ENCODE data around the gene TMEM238.
"Not testable (repeated sequence)": the region's sequence is repeated elsewhere in the genome, so short reads cannot be mapped to it uniquely, and the experiment has no call there.

The TMEM238 gene, protein sequence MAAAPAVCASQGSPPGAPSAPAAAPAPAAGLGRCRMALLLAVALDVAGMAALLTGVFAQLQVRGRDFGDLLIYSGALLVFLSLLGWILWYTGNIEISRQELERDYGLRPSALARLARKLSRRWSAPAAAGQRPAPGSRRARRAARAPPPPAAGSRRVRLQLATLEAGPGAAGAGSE

DNA sequence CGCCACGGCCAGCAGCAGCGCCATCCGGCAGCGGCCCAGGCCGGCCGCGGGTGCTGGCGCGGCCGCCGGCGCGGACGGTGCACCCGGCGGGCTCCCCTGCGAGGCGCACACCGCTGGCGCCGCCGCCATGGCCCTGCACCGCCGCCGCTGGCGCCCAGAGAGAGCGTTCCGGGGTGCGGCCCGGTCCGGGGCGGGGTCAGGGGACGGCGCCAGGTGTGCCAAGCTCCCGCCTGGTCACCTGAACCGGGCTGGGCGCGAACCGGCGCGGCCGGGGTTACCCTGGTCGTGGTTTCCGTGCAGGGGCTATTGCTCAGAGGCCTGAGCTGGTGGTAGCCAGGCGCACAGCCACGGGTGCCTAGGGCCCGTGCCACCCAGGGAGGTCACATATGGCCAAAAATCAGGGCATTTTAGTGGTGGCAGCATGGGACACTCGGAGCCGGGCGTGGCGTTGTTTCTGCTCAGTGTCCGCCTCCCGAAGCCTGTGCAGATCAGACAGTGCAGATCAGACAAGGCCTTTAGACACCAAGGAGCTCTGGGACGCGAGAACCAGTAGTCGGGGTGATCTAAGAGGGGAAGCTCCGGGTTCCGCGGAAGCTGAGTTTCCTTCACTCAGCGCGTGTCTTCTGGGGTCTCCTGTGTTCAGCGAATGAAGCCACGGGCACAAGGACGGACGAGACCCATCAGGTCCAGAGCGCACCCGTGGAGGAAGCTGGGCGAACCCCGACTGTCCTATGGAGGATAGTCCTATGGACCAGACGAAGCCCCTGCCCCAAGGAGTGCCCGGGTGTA lies at the start of gene TMEM238:
Gene TMEM238 (minus strand): TSS at position 162 of the 789 bp plus-strand sequence. CDS start 33 bp downstream, at position 129.
- DNase-seq (ENCODE audit: low read depth) = no peak

DNA sequence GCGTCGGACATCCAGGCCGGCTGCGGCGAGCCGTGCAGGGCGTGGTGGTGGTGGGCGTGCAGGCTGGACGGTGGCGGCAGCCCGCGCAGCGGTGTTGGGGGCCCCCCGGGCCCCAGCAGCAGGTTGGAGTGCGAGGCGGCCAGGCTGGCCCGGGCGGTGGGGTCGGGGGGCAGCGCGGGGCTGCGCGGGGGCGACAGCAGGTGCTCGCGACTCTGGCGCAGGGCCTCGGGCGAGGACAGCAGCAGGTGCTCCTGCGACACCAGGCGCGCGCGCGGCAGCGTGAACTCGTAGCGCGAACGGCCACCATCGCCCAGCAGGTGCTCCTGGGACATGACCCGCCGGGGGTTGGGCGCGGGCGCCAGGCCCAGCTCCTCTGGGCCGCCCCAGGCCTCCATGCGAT lies 49.2 kb upstream of the TMEM238 start:
- no peak for DNase-seq (ENCODE audit: low read depth)

DNA sequence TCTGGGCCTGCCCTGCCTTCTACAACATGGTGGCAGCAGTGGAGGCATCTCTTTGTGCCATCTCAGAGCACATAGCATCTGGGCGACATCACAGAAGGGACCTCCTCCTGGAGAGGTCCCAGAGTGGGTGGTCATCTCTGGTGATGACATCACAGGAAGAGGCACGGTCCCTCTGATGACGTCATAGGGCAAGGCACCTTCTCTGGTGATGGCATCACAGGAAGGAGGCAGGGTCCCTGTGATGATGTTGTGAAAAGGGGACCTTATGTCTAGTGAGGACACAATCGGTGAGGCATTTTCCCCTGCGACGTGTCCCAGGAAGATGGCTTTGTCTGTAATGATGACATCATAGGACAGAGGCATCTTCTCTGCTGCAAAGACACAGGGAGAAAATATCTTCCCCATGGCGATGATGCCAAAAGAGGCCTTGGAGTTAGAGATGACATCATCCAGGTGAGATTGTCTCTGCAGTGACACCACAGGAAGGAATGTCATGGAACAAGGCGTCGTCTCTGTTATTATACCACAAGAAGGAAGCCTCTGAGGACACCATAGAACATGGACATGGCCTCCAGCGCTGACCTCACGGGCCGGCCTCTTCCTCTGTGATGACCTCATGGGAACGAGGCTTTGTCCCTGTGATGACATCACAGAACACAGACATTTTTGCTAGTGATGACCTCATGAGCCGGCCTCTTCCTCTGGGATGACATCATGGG lies 48.3 kb upstream of the TMEM238 start:
- DNase-seq (ENCODE audit: low read depth) = no peak

DNA sequence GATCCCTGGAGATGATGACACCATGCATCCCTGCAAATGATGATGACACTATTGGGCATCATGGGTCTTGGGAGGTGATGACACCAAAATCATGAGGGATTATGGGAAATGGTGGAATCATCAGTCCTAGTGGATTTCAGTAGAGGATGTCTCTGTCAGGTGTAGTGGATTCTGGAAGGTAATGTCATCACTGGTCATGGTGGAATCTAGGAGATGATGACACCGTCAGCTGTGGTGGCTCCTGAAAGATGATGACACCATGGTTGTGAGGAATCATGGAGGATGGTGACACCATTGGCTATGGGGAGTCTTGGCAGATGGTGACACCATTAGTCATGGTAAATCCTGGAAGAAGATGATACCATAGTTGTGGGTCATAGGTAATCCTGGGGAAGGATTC lies 47.1 kb upstream of the TMEM238 start:
- no peak for DNase-seq (ENCODE audit: low read depth)

DNA sequence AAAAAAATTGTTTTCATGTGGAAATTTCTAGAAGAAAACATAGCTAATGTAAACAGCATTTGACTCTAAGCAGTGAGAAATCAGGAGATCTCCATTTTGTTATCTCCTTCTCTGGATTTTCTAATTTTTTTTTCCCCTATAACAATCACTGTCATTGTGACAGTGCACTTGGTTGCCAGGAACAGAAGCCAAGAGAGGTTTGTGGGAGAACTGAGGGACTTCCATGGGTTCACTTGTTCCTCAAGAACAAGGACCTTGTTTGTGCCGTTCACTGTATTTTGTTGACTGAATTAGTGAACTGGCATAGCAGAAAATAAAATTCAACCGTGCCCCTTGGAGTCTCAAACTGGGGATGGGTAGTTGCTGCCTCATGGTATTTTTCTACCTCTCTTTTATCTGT lies 42.0 kb upstream of the TMEM238 start:
- DNase-seq (ENCODE audit: low read depth) = no peak

DNA sequence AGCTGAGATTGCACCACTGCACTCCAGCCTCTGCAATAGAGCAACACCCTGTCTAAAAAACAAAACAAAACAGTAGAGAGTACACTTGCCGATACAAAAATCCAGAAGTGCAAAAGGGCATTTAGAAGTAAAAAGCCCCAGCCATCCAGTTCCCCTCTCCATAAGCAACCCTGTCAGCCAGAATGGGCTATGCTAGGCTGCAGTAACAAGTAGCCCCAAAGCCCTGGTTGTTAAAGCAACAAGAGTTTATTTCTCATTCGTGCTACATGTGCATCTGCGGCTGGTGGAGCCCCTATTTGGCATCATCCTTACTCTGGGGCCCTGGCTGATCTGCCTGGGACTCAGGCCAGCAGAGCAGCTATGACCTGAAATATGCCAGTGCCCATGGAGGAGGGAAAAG lies 40.4 kb upstream of the TMEM238 start:
- no peak for DNase-seq (ENCODE audit: low read depth)

DNA sequence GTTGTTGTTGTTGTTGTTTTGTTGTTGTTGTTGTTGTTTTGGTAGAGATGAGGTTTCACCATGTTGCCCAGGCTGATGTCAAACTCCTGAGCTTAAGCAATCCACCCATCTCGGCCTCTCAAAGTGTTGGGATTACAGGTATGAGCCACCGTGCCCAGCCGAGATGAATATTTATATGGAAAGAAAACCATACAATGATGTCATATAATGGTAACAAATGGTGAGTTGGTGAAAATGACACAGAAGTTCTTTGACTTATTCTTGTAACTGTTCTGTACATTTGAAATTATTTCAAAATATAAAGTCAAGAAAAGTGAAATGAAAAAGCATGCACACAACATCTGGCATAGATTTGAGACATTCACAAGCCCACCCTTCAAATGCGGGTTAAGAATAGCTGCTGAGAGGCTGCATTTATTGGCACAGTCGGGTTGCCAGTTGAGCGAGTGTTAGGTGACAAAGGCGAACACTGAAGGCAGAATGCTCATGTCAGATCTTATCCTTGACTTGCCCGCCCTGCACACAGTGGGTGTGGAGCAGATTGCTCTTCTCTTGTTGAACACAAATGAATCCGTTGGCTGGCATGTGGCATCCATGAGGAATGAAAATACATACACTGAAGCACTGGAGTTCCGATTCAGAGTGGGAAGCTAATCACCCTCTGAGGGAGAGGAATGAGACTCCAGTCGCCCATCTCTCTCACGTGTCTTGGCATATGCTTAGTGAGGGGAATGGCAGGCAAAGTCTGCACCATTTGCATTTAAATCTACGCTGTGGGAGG lies 39.3 kb upstream of the TMEM238 start:
- DNase-seq (ENCODE audit: low read depth) = no peak

DNA sequence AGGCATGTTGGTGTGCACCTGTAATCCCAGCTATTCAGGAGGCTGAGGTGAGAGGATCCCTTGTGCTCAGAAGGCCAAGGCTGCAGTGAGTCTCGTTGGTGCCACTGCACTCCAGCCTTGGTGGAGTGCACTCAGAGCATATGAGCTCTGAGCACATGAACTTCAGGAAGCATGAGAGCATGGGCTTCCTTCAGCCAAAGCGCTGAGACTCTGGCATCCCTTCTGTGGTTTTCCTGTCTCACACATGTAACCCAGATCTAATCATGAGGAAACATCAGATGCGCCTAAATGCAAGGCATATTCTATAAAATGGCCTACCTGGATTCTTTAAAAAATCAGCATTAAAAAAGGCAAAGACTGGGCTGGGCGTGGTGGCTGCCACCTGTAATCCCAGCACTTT lies 37.2 kb upstream of the TMEM238 start:
- not testable (repeated sequence) for DNase-seq (ENCODE audit: low read depth)

DNA sequence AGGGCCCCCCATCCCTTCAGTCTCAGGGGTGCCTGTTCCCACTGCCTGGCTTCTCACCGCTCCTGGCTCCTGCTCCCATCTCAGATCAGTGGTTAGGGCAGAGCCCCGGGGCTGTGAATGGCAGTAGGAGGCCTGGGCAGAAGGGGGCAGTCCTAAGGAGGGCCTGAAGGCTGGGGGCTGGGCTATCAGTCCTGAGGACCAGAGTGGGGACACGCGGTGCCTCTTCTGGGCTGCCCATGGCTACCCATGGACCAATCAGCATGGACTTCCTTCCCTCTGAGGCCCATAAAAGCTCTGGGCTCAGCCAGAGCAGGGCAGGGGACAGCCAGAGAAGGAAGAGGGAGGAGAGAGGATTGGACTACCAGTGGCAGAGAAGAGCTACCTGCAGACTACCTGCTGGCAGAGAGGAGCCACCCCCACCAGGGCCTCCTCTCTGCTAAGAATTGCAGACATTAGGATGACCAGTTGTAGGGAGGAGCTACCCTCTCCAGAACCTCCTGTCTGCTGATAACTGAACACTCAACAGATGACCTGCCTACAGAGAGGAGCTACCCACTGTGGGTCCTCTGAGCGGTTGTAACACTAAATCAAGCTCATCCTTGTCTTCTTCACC lies 35.6 kb upstream of the TMEM238 start:
- no peak for DNase-seq (ENCODE audit: low read depth)

DNA sequence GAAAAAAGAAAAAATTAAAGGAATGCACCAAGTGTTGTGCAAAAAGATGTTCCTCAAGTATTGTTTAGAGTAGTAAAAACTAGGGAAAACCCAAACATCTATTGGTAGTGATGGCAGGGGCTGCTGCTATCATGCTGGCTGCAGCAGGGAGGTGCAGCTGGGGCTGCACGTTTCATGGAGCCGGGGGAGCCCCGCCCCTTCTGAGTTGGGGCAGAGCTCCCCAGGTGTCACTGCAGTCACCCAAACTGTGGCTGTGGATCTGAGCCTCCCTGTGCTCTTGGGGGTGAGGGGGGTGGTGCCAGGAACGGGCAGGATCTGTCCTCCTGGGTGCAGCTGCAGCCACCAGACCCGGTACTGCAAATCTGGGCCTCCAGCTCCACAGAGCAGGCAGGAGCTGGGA lies 35.0 kb upstream of the TMEM238 start:
- DNase-seq (ENCODE audit: low read depth) = no peak

DNA sequence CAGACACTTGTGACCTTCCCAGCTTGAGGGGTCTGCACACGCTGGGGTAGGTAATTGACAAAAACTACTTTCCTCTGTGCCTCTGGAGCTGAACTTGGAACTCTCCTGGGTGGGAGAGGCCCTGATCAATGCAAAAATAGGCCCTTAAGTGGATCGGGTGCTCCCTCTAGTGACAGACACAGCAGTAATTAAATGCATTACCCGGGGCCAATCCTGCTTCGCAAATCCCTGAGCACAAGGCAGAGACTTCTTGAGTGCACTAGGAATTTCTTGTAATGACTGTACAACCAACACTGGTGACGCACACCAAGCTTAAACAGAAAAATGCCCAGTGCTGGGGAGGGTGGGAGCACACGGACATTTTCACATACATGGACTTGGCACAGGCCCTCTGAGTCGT lies 34.1 kb upstream of the TMEM238 start:
- peak; percentile 71 for DNase-seq (ENCODE audit: low read depth)

DNA sequence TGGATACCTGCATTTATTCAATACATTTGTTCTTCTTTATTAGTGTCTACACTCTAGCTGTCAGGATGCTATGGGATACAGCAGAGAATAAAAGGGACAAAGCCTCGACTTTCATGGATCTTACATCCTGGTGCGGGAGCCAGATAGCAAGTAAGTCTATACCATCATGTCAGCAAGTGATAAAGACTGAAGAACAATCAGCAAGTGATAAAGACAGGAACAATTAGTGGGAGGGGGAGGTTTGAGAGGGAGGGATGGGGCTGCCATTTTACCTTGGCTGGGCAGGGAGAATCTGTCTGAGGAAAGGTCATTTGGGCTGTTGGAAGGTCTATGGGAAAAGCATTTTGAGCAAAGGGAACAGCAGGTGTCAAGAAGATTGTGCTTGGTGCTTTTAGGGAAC lies 26.1 kb upstream of the TMEM238 start:
- no peak for DNase-seq (ENCODE audit: low read depth)

DNA sequence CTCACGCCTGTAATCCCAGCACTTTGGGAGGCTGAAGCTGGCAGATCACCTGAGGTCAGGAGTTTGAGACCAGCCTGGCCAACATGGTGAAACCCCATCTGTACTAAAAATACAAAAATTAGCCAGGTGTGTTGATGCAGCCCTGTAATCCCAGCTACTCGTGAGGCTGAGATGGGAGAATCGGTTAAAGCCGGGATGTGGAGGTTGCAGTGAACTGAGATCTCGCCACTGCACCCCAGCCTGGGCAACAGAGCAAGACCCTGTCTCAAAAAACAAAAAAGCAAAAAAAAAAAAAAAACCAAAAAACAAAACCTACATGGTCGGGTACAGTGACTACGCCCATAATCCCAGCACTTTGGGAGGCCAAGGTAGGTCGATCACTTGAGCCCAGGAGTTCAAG lies 25.1 kb upstream of the TMEM238 start:
- not testable (repeated sequence) for DNase-seq (ENCODE audit: low read depth)

DNA sequence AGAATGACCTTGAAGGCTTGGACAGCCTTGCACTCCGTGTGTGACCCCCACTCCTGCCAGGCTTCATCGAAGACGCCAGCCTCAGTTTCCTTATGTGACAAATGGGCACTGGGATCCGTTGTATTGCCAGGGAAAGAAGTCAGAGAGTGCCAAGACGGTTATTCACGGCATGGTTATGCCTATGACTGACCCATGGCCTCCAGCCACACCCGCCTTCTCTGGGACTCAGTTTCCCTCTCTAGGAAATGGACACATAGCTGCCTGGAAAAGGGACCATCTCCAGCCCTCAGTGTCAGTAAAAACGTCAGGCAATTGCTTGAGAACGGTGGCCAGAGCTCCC lies 24.4 kb upstream of the TMEM238 start:
- DNase-seq (ENCODE audit: low read depth) = no peak

DNA sequence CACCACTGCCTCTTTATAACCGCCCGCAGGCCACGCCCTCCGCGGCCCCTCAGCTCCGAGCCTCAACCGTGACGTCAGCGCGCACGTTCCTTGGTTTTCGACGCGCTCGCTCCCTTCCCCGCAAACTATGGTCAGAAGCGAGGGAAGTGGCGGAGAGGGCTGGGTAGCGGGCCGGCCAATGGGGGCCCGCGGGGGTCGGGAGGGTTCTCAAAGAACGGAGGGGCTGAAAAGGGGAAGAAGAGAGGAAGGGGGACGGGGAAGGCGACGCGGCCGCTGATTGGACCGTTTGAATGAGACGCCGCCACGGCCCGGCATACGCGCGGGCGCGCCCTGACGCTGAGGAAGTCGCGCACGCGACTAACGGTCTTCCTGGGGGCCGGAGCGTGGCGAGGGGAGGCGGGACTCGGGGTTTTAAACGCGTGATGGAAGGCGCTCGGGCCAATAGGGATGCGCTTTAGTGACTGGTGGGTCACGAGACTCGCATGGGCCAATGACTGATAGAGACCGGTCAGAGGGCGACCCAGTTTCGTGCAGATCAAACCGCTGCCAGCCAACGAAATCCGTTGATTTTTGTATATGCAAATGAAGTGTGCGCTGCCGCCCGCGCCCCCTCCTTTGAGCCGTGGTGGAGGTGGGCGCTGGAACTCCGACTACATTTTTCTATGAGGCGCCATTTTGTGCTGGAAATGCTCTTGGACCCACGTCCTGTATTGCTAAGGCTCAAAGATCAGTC lies 23.9 kb upstream of the TMEM238 start:
- DNase-seq (ENCODE audit: low read depth) = peak; percentile 99

DNA sequence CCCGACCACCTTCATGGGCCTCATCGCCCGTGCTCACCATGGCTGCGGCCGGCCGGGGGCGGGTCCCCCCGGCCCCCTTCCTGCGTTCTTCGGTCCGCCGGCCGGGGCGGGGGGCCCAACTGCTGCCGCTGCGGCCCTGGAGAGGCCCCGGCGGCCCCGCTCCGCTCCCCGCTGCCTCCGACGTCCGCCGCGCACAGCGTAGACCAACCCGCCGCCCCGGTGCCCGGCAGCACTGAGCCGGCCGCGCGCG lies 23.4 kb upstream of the TMEM238 start, which contains the start of gene UBE2S:
Gene UBE2S (minus strand): TSS at position 239 of the 250 bp plus-strand sequence. CDS start 199 bp downstream, at position 40.
- DNase-seq (ENCODE audit: low read depth) = not testable (repeated sequence)

DNA sequence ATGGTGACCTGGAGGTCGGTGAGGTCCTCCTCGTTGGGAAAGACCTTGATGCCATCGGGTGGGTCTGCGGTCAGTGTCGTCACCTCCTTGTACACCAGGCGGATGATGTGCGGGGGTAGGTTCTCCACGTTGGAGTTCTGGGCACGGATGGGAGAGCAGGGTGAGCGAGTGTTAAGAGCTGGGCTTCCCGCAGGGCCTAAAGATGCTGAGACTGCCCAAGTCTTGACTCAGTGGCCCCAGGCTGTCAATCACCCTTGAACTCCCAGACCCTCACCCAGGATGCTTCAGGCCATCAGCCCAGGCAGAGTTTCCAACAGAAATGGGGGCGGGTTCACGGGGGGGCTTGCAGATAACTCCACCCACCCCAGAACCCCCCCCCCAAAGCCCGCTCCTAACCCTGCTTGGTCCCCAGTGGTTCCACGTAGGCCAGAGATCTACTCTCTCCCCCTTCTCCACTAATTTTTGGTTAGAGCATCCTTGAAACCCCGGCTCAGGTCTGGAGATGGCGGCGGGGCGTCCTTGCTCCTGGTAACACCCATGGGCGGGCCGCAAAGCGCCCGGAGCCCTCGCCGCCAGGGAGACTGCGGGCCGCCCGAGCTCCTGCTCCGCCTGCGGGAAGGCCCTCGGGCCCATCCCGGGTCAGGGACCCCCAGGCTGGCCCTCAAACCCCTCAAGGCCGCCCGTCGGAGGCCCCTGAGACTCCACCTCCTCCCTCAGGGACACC lies 22.9 kb upstream of the TMEM238 start:
- DNase-seq (ENCODE audit: low read depth) = no peak

DNA sequence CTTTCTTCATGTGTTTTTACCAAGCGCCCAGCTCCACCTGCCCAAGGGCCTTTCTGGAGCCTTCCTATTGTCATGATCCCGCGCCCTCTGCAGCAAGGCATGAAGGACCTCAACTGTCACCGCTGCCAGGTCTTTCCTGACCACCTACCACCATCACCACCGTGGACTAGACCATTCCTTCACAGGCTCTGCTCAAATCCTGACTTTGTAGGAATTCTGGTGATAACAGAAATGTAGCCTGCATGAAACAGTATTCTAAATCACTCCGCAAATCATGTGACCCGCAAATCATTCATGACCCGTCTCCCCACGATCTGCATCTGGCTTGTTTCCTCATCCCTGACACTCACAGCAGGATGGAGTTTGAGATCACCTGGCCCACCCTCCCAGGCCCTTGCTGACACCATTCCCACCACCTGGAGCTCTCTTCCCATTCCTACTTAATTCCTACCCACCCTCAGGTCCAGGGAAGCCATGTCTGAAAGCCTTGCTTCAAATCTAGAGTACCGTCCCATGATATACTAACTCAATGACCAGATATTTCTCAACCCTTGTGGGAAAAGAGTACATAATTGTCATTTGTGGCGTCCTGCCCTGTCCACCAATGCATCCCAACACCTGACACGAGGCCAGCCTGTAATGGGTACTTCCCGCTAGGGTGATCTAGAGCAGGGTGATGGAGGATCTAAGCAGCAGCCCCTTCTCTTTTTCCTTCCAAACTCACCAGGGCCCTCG lies 22.2 kb upstream of the TMEM238 start:
- DNase-seq (ENCODE audit: low read depth) = no peak

DNA sequence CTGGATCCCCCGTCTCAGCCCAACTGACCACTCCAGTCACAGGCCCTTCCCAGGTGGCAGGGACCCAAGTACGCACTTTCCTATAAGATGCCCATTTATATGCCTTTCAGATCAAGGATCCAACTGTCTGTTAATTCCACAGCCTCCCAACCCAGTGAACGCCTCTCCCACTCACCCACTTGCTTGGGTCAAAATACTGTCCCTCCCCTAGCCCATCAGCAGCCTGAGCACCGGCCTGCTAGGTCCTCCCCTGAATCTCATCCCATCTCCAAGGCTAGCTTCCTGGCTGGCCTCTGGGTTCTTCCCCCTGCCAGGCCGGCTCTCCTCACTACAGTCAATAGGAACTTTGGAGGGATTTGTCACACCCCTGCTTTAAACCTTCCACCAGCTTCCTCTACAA lies 21.5 kb upstream of the TMEM238 start:
- no peak for DNase-seq (ENCODE audit: low read depth)

DNA sequence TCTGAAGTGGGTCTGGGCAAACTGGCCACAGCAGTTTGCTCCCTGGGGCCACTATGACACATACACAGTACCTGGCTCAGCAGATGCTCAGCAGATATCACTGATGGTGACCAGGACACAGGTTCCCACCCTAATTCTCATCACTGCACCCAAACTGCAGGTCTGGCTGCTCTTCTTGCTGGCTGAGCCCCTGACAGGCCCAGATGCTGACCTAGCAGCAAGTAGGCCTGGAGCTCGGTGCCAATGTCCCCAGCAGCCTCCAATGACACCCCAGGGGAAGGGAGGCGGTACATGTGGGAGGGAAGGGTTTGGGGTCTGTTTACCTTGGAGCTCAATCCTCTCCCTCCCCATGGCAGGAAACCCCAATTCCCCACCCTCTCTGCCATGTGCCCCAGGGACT lies 18.4 kb upstream of the TMEM238 start:
- no peak for DNase-seq (ENCODE audit: low read depth)
